A172 (cell line): ENCODE data around the gene COL7A1. TPM values are rescaled to one million over a fixed set of nuclear protein-coding genes. Genes with fewer than 3 reads are reported as not detected.
A peak's percentile ranks its signal among the peaks of the same experiment; 100 is the strongest.
"Not testable (repeated sequence)": the region's sequence is repeated elsewhere in the genome, so short reads cannot be mapped to it uniquely, and the experiment has no call there.

Experiments used
- DNase-seq: peaks from one replicate; pipeline ENCODE4 v3.0.0-alpha.2; 2015; ENCODE audit warnings: low spot score
- total RNA-seq: library from RNA; depleted of rRNA; stranded (reverse); fragments of >200 nt; shearing (Covaris generic); gene quantifications from 2 replicates; pipeline ENCODE4 v1.2.3, GENCODE V29; 2014

The COL7A1 gene
- total RNA-seq, 1 experiment from 2014 or later = 105 TPM

GRCh38 chr3:48563382-48563918, 31.7 kb downstream of the COL7A1 start, which contains the start of gene UCN2:
Gene UCN2 (minus strand): TSS chr3:48563781. CDS start chr3:48563124, 657 bp downstream.
- DNase-seq = peak; percentile 54

DNA sequence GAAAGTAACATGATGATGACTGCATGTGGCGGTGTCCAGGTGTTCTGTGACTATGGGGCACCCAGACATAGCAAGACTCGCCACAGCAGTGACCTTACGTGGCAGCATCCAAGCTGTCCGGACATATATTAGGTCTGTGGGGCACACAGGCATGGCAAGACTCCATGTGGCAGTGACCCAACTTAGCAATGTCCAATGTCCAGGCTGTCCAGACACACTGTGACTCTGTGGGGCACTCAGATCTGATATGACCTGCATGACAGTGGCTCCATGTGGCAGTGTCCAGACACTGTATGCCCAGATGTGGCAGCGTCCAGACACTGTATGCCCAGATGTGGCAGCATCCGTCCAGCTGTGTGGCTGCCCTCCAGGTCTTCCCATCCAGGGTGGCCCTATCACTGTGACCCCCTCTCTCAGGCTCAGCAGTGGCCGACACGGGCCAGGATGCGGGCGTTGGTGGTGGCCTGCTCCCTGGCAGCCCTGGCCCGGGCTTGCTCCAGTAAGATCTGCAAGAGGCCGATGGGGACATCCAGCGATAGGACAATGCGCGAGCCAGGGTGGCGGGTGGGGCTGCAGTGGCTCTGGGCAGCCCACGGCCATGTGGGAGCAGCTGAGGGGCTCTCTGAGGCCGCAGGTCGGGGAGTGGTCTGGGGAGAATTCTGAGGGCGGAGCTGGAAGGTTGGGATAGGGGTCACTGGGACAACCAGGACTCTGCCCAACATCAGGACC, 32.6 kb downstream of the COL7A1 start:
- no peak for DNase-seq

- peak; percentile 87 for DNase-seq
Observed at GRCh38 chr3:48561045-48561736, 33.9 kb downstream of the COL7A1 start.

- DNase-seq = peak; percentile 45
Observed at GRCh38 chr3:48560648-48561018, 34.5 kb downstream of the COL7A1 start.

DNA sequence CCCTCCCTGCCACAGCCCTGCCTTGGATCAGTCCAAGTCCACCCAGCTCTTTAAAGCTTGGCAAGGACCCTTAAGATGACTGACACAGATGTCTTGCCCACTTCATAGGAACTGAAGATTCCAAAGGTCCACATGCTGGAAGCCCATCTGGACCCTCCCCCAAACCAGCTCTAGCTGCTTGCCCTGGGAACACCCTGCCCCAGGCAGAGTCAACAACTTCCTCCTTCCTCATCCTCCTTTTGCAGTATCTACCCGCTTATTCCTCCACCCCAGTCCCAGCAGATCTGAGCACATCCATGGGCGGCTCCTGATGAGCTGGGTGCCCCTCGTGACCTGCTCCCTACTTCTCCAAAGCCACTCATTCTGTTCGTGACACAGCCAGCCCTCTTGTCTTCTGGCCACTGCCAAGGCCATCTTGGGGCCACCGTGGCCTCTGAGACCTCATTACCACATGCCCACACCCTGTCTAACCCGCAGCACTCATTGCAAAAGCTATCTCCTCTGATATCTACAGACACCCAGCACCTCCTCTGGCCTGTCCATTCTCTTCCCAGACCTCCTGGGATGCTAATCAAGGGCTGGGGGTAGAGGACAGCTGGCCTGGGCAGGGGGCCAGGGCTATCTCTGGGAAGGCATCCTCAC, 36.5 kb downstream of the COL7A1 start:
- peak; percentile 51 for DNase-seq

DNA sequence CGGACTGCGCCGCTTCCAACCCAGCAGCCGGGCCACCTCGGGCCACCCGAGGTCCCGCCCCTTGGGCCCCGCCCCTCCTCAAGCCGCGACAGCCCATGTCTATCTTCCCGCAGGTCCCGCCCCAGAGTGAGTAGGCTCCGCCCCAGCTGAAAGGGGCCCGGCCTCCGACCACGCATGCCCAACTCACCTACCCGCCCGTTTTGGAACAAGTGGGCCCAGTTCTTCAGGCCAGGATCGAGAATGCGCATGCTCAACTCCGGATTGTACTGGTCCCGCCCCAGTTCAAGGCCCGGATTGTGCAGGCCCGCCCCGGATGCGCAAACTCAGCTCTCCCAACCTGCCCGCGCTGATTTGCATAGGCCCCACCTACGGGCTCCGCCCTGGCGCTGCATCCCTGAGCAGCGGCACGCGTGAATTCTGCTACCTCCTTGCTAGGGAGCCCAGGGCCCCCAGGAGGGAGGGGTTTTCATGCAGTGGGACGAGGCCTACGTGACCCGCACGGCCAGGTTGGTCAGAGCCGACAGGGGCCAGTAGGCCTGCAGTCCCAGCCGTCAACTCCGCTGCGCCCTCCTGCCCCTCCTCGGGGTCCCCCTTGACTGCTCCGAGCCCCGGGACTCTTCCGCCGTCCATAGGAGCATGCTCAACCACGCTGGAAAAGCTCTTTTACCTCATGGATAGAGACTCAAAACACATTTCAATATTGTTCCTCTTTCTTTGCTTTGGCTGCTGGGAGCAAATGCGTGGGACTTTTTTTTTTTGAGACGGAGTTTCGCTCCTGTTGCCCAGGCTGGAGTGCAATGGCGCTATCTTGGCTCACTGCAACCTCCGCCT, 38.1 kb downstream of the COL7A1 start, which contains the start of gene PFKFB4:
TSS of gene PFKFB4 (minus strand) at position 8 of the 831 bp plus-strand sequence. CDS start 26 bp downstream, outside the sequence.
- peak; percentile 99 for DNase-seq

DNA sequence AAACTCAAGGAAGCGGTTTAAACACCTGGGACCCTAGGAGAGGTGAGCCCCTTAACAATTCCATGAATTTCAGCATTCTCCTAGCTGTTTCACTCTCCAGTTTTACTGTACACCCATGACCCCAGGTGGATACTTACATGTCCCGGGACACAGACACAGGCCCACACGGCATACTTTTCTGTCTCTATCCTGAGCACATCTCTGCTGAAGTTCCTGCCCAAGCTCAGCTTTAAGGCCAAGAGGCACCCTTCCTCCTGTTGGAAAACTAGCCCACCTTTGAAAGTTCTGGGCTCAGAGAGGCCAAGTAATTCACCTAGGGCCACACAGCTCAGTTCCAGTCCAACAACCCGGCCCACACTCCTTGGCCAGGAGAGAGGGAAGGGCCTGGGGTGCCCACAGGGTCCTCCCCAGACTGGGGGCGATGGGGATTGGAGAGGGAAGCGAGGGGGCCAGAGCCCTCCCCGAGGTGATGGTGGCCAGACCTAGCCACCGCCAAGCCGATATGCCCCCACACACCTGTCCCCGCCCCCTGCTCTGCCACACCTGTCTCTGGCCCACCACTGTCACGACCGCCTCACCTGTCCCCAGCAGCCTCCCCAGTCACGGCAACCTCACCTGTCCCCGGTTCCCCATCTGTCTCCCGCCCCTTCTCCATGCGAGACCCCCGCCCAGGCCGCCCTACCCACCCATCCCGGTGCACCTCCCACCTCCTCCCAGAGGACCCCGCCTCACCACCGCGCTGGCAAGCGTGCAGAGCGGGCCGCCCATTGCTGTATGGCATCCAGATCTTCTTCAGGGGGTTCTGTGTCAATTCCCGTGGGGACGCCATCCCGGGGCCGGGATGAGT, 39.0 kb downstream of the COL7A1 start:
- no peak for DNase-seq

GRCh38 chr3:48555231-48555948, 39.7 kb downstream of the COL7A1 start:
- DNase-seq = no peak

DNA sequence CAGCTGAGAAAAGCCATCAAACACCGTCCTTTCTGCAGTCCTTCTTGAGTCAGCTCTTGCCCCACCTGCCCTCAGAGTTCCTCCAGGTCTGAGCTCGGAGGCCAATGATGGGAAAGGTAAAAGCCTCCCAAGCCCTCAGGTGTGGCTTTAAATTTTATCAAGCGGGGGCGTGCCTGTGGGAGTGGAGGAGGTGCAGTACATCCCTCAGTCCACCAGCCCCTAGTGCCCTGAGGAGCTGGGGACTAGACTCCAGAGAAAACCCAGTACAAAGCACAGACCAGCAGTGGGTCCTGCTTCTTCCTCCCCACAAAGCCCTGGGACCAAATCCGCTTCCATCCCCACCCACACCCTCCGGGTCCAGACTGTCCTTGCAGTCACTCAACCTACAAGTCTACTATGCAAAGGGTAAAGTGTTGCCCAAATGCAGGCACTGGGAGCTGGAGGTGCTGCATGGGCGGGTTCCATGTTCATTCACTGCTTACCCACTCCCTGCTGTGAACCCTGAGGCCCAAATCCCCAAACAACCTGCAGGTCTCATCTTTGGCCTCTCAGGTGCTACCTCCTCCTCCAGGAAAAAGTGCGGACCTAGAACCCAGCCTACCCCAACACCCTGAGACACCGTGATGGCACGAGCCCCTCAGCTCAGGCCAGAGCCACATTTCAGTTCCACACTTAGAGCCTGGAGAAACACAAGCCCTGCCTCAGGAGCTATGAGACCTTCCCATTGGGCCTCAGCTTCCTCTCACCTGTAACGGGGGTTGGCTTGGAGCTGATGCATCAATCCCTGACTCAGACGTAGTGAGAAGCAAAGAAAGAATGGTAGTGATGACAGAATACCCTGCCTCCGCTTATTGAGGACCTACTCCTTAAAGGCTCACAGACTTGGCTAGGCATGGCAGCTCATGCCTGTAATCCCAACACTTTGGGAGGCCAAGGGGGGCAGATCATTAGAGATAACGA, 41.0 kb downstream of the COL7A1 start:
- DNase-seq = no peak

DNA sequence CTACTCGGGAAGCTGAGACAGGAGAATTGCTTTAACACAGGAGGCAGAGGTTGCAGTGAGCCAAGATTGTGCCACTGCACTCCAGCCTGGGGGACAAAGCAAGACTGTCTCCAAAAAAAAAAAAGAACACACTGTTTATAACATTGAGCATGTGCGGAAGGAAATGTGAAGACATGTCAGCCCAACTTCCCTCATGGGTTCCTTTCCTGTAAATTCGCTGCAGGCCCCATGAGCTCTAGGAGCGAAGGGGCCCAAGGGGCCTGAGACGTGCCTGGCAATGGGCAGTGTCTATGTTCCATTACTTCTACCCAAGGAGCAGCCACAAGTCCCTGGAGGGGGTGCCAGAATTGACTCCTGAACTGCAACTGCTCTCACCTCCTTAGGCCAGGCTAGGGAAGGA, 41.8 kb downstream of the COL7A1 start:
- DNase-seq = no peak

DNA sequence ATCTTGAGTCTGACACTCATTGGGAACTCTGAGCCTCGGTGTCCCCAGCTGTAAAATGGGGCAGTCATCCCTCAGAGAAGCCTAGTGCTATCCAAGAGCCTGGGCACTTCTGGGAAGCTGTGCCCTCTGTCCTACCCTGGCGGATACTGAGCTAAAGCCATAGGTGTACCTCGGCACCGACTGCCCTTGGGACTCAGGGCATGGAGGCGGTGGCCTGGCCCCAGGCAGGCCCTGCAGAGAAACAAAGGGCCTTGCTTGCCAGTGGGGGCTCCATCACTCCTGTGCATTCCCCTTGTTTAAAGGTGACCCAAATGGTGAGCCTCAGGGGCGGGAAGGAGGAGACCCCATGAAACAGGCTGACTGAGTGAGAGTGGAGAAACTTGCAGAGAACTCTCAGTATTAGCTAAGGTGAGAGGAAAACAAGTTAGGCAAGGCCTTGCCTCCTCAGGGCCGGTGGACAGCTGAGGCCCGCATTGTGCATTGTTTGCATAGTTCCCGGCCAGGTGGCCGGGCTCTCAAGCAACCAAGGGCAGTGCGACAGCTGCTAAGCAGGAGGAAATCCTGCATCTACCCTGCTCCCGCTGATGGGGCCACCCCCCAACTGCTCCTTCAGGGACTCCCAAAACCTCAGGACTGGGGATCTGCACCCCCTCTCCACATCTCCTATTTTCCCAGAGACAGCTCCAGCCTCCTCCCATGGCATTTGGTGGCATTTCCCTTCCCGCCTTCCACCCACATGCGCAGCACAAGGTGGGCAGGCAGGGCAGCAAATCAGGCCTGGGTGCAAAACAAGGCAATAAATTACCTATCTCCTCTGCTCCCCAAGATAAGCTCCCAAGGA, 42.8 kb downstream of the COL7A1 start:
- no peak for DNase-seq

- DNase-seq = not testable (repeated sequence)
Observed at GRCh38 chr3:48551651-48552050, 43.5 kb downstream of the COL7A1 start.

GRCh38 chr3:48548729-48549705, 46.1 kb downstream of the COL7A1 start:
- peak; percentile 66 for DNase-seq

DNA sequence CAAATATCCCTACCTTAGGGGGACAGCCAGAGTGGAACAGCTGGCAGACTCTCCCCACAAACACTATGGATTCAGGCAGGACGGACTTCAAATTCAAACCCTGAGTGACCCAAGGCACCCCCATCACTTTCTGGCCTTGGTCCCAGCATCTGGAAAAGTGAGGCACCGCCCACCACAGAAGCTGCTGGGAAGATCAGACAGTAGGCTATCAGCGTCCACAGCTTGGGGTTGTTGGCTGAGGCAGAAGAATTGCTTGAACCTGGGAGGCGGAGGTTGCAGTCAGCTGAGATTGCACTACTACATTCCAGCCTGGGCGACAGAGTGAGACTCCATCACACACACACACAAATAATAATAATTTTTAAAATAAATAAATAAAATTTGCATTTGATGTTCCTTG, 47.0 kb downstream of the COL7A1 start:
- no peak for DNase-seq

- DNase-seq = no peak
Observed at GRCh38 chr3:48546203-48546829, 48.8 kb downstream of the COL7A1 start.

DNA sequence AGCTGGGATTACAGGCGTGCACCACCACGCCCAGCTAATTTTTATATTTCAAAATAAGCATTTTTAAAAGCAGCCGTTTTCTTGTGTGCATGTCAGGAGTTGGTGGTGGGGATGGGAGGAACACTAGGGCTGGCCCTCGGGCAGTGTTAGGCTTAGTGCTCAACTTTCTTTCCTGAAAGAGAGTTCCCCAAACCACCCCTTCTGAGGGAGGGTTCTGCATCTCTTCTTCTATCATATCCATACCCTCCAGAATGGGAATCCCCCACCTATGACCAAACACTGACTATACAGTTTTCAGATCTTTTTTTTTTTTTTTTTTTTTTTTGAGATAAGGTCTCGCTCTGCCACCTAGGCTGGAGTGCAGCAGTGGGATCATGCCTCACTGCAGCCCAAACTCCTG, 51.0 kb downstream of the COL7A1 start:
- DNase-seq = no peak
